HL-60 (cell line): ENCODE results near the gene GLTP.

Source experiments
- CTCF ChIP-seq: IDR thresholded peaks from one replicate; pipeline ENCODE4 v1.5.1; 2011; ENCODE audit warnings: low read length, control low read depth, inconsistent platforms; ENCODE audit not compliant: insufficient read depth
- GABPA ChIP-seq: IDR thresholded peaks from 2 replicates; pipeline ENCODE4 v1.6.1; 2012; ENCODE audit warnings: low read depth
- POLR2AphosphoS5 ChIP-seq: IDR thresholded peaks from 2 replicates; pipeline ENCODE4 v1.6.1; 2012; ENCODE audit warnings: low read depth
- REST ChIP-seq: IDR thresholded peaks from 2 replicates; pipeline ENCODE4 v1.6.1; 2012; ENCODE audit warnings: low read depth; ENCODE audit not compliant: insufficient replicate concordance
- SPI1 ChIP-seq: IDR thresholded peaks from 2 replicates; pipeline ENCODE4 v1.6.1; 2012; ENCODE audit warnings: low read depth, mild to moderate bottlenecking, borderline replicate concordance

- no peak for TF ChIP-seq CTCF
- no peak for TF ChIP-seq REST
- no peak for TF ChIP-seq SPI1
- no peak for TF ChIP-seq GABPA
- TF ChIP-seq POLR2AphosphoS5: no peak
Measured at GRCh38 chr12:109836916-109837315, 43.4 kb downstream of the GLTP start.
